Stimulated activated naive CD8-positive, alpha-beta T cell treated with anti-CD3 and anti-CD28 coated beads, Interleukin-15, amount 100 ng/mL, for 72 hours (primary cell): ENCODE measurements around the gene APH1A.
"Not testable (repeated sequence)": the region's sequence is repeated elsewhere in the genome, so short reads cannot be mapped to it uniquely, and the experiment has no call there.

ENCODE experiments used
- ATAC-seq: fragments of 150-1000 bp; cut with Tn5 transposase; 2 replicates; pipeline ENCODE4 v1.10.0; 2021; ENCODE audit warnings: mild to moderate bottlenecking, moderate library complexity
- DNase-seq, 2 donors: peaks; one replicate each; pipeline ENCODE4 v3.0.0; 2021 to 2022
- H3K27ac Mint-ChIP-seq, 2 donors: one replicate each; pipeline ENCODE4 v1.8.0; 2022; ENCODE audit warnings: mild to moderate bottlenecking in 2 of 2, mixed read lengths in 2 of 2, moderate library complexity in 2 of 2
- H3K27me3 Mint-ChIP-seq: one replicate; pipeline ENCODE4 v1.8.0; 2022; ENCODE audit warnings: mixed read lengths
- H3K4me1 Mint-ChIP-seq: one replicate; pipeline ENCODE4 v1.8.0; 2022; ENCODE audit warnings: mild to moderate bottlenecking, mixed read lengths
- H3K4me3 Mint-ChIP-seq, 2 donors: one replicate each; pipeline ENCODE4 v1.8.0; 2022; ENCODE audit warnings: mild to moderate bottlenecking in 2 of 2, mixed read lengths in 2 of 2, moderate library complexity in 1 of 2
- H3K9me3 Mint-ChIP-seq, 2 donors: one replicate each; pipeline ENCODE4 v1.8.0; 2022; ENCODE audit warnings: mixed read lengths in 2 of 2

APH1A gene

DNA sequence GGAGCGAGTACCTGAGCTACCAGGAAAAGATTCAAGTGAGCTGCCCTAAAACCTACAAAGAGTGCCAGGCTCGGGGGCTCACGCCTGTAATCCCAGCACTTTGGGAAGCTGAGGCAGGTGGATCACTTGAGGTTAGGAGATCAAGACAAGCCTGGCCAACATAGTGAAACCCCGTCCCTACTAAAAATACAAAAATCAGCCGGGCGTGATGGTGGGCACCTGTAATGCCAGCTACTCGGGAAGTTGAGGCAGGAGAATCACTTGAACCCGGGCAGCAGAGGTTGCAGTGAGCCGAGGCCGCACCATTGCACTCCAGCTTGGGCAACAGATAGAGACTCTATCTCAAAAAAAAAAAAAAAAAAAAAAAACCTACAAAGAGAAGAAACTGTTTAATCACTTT, 35.9 kb downstream of the APH1A start:
- not testable (repeated sequence) for H3K4me3 Mint-ChIP-seq, ATAC-seq, H3K27me3 Mint-ChIP-seq, DNase-seq, H3K9me3 Mint-ChIP-seq
- peaks cover 18% of the 10 kb centered on the region for H3K4me1 Mint-ChIP-seq
- peak overlapping the region in 1 of 2 donors; percentile 25 for H3K27ac Mint-ChIP-seq

- H3K9me3 Mint-ChIP-seq, DNase-seq, ATAC-seq, H3K27ac Mint-ChIP-seq, H3K4me3 Mint-ChIP-seq, H3K27me3 Mint-ChIP-seq: not testable (repeated sequence)
- peaks cover 15% of the 10 kb centered on the region for H3K4me1 Mint-ChIP-seq
Observed at GRCh38 chr1:150228246-150228645, 40.6 kb downstream of the APH1A start.

GRCh38 chr1:150227228-150227627, 41.6 kb downstream of the APH1A start:
- Mint-ChIP-seq H3K4me1 (peaks cover 9% of the 10 kb centered on the region), H3K27ac (no peak overlapping the region), H3K4me3 (no peak overlapping the region), H3K9me3 (no peaks in the 10 kb centered on the region), H3K27me3 (no peaks in the 10 kb centered on the region)
- ATAC-seq (no peak), DNase-seq (no peak)

DNA sequence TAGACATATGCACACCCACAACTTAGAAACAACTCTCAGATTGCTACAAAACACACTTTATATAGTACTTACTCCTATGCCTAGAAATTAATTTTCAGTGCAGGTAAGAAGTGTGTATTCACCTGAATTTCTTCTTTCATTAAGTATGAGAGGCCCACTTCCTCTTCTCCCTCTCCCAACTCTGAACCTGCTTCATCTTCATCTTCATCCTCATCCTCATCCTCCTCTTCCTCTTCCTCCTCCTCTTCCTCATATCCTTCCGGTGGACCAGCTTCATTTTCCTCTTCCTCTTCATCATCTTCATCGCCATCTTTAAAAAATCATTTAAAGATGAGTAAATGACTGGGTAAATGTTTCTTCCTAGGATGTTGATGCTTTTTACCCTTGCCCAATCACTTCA, 42.3 kb downstream of the APH1A start:
- DNase-seq, result no peak

DNA sequence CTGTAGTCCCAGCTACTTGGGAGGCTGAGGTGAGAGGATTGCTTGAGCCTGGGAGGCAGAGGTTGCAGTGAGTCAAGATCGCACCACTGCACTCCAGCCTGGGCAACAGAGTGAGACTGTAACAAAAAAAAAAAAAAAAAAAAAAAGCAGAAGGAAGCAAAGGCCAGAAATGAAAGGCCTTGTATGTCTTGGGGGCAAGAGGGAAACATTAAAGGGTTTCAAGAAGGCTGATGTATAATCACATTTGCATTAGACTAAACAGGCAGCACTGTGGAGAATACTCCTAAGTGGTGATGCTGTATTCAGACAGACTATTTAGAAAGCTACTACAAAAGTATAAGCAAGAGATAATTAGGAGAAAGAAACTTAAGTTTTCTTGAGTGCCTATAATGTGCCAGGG, 43.3 kb downstream of the APH1A start:
- DNase-seq, result no peak
- Mint-ChIP-seq H3K27me3 (no peaks in the 10 kb centered on the region), H3K27ac (peak overlapping the region in 1 of 2 donors; percentile 68), H3K9me3 (no peaks in the 10 kb centered on the region), H3K4me1 (peaks cover 9% of the 10 kb centered on the region), H3K4me3 (no peak overlapping the region)
- ATAC-seq, result no peak

More for the DNA sequence above, 42.3 kb downstream of the APH1A start:
- H3K4me3 Mint-ChIP-seq, result no peak overlapping the region
- peaks cover 9% of the 10 kb centered on the region for H3K4me1 Mint-ChIP-seq
- no peak for ATAC-seq
- H3K27me3 Mint-ChIP-seq, result no peaks in the 10 kb centered on the region
- H3K27ac Mint-ChIP-seq, result no peak overlapping the region
- H3K9me3 Mint-ChIP-seq, result no peaks in the 10 kb centered on the region

DNA sequence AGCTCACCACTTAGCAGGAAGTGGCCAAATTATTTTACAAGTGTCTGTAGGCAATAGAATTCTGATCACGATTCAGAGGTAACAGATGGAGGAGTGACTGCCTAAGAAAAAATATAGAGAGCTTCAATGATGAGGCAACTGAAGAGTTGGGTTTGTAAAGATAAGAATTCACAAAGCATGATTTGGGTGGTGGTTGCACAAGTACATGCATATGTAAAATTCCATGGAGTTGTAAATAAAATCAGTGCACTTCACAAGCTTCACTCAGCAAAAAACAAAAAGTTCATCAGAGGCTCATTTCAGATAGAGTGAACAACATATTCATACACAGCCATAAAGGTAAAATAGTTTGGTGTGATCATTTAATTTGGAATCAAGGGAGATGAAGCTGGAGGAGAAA, 43.8 kb downstream of the APH1A start:
- Mint-ChIP-seq H3K27me3 (no peaks in the 10 kb centered on the region), H3K4me1 (peaks cover 9% of the 10 kb centered on the region), H3K4me3 (no peak overlapping the region), H3K9me3 (no peaks in the 10 kb centered on the region), H3K27ac (peak overlapping the region in 1 of 2 donors; percentile 88)
- ATAC-seq (no peak), DNase-seq (no peak)

- no peak for DNase-seq
- Mint-ChIP-seq H3K4me3 (no peak overlapping the region), H3K4me1 (peaks cover 1% of the 10 kb centered on the region), H3K9me3 (no peaks in the 10 kb centered on the region), H3K27ac (peak overlapping the region in 1 of 2 donors; percentile 34), H3K27me3 (no peaks in the 10 kb centered on the region)
- peak; percentile 54 for ATAC-seq
Observed at GRCh38 chr1:150221552-150221951, 47.3 kb downstream of the APH1A start.

DNA sequence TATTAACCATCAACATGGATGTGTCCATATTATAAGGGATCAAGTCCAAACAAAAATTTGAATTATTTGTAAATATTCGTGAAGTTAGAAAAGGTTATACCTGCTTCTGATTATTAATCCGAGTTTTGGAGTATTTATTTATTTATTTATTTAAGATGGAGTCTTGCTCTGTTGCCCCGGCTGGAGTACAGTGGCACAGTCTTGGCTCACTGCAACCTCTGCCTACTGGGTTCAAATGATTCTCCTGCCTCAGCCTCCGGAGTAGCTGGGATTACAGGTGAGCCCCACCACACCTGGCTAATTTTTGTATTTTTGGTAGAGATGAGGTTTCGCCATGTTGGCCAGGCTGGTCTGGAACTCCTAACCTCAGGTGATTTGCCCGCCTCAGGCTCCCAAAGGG, 53.0 kb downstream of the APH1A start:
- peaks cover 22% of the 10 kb centered on the region for H3K4me1 Mint-ChIP-seq
- not testable (repeated sequence) for ATAC-seq, H3K4me3 Mint-ChIP-seq, H3K27me3 Mint-ChIP-seq, H3K9me3 Mint-ChIP-seq, H3K27ac Mint-ChIP-seq, DNase-seq
